ENCODE data around the gene CMIP. TPM values are rescaled to one million over a fixed set of nuclear protein-coding genes. Genes with fewer than 3 reads are reported as not detected.
A peak's percentile ranks its signal among the peaks of the same experiment; 100 is the strongest.

CMIP gene
- total RNA-seq, 6 experiments from 2014 or later = 12.2 to 23.0 (median 16.5) TPM

DNA sequence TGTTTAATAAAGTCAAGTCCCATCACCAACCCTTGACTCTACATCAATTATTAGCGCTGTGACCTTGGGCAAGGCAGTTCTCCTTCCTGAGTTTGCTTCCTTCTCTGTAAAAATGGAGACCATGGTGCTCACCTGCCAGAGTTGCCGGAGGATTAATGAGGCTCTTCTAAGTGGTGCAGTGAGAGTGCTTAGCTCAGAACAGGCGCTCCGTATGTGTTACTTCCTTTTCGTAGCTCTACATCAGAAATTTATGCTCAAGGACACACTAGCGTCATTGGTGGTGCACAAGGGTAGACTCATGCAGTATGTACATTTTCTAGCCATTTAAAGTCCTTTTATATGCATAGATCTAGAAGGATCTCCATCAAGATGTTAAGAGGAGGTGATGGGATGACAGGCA lies 17.4 kb upstream of the CMIP start:
- Histone ChIP-seq H3K27ac (no peak overlapping the region), H3K9me3 (no peaks in the 10 kb centered on the region), H3K4me1 (peaks cover 0 to 11% (median 4%) of the 10 kb centered on the region in 4 donors), H3K4me3 (no peak overlapping the region), H3K36me3 (no peaks in the 10 kb centered on the region), H3K27me3 (no peaks in the 10 kb centered on the region)
- no peak for DNase-seq
- no peak for ATAC-seq
- intact Hi-C loops (cut with DNase I) = no loop called here
- WGBS (ENCODE audit: insufficient coverage, low coverage, low lambda C conversion rate, missing lambda C conversion rate) = 82% methylated on average over 6 of the region's 6 CpGs
- TF ChIP-seq POLR2A (IDR thresholded peaks at IDR 0.05) = no peak
- TF ChIP-seq, protein P1, sequence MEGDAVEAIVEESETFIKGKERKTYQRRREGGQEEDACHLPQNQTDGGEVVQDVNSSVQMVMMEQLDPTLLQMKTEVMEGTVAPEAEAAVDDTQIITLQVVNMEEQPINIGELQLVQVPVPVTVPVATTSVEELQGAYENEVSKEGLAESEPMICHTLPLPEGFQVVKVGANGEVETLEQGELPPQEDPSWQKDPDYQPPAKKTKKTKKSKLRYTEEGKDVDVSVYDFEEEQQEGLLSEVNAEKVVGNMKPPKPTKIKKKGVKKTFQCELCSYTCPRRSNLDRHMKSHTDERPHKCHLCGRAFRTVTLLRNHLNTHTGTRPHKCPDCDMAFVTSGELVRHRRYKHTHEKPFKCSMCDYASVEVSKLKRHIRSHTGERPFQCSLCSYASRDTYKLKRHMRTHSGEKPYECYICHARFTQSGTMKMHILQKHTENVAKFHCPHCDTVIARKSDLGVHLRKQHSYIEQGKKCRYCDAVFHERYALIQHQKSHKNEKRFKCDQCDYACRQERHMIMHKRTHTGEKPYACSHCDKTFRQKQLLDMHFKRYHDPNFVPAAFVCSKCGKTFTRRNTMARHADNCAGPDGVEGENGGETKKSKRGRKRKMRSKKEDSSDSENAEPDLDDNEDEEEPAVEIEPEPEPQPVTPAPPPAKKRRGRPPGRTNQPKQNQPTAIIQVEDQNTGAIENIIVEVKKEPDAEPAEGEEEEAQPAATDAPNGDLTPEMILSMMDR (IDR thresholded peaks at IDR 0.05) = no peak

DNA sequence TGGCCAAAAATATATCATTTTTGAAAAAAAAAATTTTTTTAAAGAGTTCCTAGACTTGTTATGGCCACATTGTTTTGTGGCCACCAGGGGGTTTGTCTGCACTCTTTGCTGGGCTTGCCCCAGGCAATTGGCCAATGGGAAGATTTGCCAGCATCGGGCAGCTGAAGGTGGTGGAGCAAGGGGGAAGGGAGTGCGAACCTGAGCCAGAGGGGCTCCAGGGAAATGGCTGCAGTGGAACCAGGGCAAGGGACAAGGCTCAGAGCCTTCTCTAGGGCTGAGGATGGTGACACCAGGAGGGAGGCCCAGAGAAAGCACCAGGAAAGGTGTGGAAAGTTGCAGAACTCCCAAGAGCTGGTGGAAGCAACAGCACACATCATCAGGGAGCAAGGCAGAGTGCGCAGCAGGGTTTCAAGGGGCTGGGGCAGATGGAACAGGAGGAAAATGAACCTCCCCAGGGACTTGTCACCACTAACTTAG lies 15.5 kb upstream of the CMIP start:
- no peak for TF ChIP-seq POLR2A (IDR thresholded peaks at IDR 0.05)
- TF ChIP-seq, protein P1 (IDR thresholded peaks at IDR 0.05) = peak; percentile 60 to 67 (median 61)

DNA sequence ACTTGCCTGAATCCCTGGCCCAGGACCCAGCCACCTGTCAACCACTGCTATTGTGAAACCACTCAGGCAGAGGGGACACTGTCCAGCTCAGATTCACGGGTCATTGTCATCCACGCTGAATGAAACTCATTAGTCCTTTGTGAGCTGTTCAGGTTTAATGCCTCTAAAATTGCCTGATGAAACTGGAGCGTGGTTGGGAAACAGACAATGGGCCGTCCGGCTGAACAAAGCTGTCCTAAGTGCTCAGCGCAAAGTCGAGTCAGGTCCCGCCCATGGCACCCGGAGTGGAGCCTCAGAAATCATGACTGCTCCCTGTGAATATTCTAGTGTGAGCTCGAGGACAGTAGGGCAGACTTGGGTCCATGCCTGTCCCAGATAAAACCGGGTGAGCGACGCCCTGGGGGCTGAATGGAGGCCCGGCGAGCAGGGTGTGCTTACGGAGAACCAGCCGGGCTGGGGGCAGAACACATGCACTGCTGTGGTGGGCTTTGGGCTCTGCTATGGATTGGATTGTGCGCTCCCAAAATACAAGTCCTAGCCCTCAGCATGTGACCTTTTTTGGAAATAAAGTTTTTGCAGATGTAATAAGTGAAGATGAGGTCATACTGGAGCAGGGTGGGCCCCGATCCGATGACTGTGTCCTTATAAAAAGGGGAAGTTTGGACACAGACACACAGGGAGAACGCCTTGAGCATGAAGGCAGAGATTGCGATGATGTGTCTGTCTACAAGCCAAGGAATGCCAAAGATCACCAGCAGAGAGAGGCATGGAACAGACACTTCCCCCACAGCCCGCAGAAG lies 12.9 kb upstream of the CMIP start:
- peak; percentile 78 to 89 (median 82) for ATAC-seq
- no peaks in the 10 kb centered on the region for H3K27me3 ChIP-seq

More for the DNA sequence above, 15.5 kb upstream of the CMIP start:
- 26% methylated on average over 3 of the region's 3 CpGs for WGBS (ENCODE audit: insufficient coverage, low coverage, low lambda C conversion rate, missing lambda C conversion rate)
- Histone ChIP-seq H3K4me3 (no peak overlapping the region), H3K36me3 (no peaks in the 10 kb centered on the region), H3K9me3 (no peaks in the 10 kb centered on the region), H3K4me1 (peaks cover 0 to 11% (median 4%) of the 10 kb centered on the region in 4 donors), H3K27ac (no peak overlapping the region), H3K27me3 (no peaks in the 10 kb centered on the region)
- ATAC-seq (peak; percentile 72 to 86 (median 80)), DNase-seq (peak; percentile 69 to 79 (median 71))
- intact Hi-C loops (cut with DNase I) = no loop called here

DNA sequence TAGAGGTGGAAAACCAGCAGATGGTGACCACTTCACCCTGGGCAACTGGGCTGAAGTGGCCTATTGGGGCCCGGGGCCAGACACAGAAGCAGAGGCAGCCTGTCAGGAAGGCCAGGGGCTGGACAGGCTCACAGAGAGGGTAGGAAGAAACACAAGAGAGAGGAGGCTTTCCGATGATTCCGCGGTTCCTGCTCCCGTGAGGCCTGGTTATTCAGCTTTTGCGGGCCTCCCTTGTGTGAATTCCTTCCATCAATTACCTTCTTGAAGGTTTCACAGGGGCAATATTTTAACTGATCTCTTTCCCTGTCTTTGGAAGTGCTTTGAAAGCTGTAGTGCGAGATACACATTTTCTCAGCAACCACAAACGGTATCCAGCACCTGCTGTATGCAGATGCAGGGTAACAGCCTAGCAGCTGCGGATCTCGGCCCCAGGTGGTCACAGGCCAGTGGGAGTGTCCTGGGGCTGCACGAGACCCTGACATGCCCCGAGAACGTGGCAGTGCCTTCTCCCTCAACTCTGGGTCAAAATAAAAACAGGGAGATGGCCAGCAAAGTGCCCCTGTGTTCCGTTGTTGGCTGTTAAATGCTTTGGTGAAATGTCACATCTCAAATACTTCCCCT lies 11.6 kb upstream of the CMIP start:
- 80% methylated on average over 11 of the region's 14 CpGs for WGBS (ENCODE audit: insufficient coverage, low coverage, low lambda C conversion rate, missing lambda C conversion rate)
- no peaks in the 10 kb centered on the region for H3K9me3 ChIP-seq
- H3K27ac ChIP-seq = no peak overlapping the region
- intact Hi-C loops (cut with DNase I) = no loop called here
- DNase-seq (no peak), ATAC-seq (no peak)
- peaks cover 0 to 11% (median 4%) of the 10 kb centered on the region in 4 donors for H3K4me1 ChIP-seq
- H3K36me3 ChIP-seq = no peaks in the 10 kb centered on the region
- TF ChIP-seq, protein P1 (IDR thresholded peaks at IDR 0.05) = no peak
- no peak for TF ChIP-seq POLR2A (IDR thresholded peaks at IDR 0.05)
- no peaks in the 10 kb centered on the region for H3K27me3 ChIP-seq
- no peak overlapping the region for H3K4me3 ChIP-seq

More for the DNA sequence above, 12.9 kb upstream of the CMIP start:
- Histone ChIP-seq H3K4me1 (peaks cover 0 to 11% (median 4%) of the 10 kb centered on the region in 4 donors), H3K36me3 (no peaks in the 10 kb centered on the region), H3K27ac (peak overlapping the region in 1 of 3 donors; percentile 28), H3K4me3 (no peak overlapping the region), H3K9me3 (no peaks in the 10 kb centered on the region)
- WGBS (ENCODE audit: insufficient coverage, low coverage, low lambda C conversion rate, missing lambda C conversion rate) = 54% methylated on average over 11 of the region's 23 CpGs
- DNase-seq = peak in 1 of 3 donors; percentile 50
- intact Hi-C loops (cut with DNase I) = no loop called here
- no peak for TF ChIP-seq POLR2A (IDR thresholded peaks at IDR 0.05)
- TF ChIP-seq, protein P1 (IDR thresholded peaks at IDR 0.05) = no peak

All from right lobe of liver (tissue), 6 donors.